ENCODE data around the gene OXA1L.
"Not testable (repeated sequence)": the region's sequence is repeated elsewhere in the genome, so short reads cannot be mapped to it uniquely, and the experiment has no call there.

The OXA1L gene

GRCh38 chr14:22778084-22778483 is 11.6 kb downstream of the OXA1L start:
- no peak overlapping the region for H3K4me3 ChIP-seq (ENCODE audit: low read length)
- TF ChIP-seq ZNF274 (IDR thresholded peaks at IDR 0.05; ENCODE audit: low read depth, low read length) = no peak

- no peak overlapping the region for H3K4me3 ChIP-seq (ENCODE audit: low read length)
- TF ChIP-seq ZNF274 (IDR thresholded peaks at IDR 0.05; ENCODE audit: low read depth, low read length) = no peak
Observed at GRCh38 chr14:22780105-22780679, 13.7 kb downstream of the OXA1L start.

GRCh38 chr14:22780941-22781300 is 14.4 kb downstream of the OXA1L start:
- H3K4me3 ChIP-seq (ENCODE audit: low read length) = no peak overlapping the region
- no peak for TF ChIP-seq ZNF274 (IDR thresholded peaks at IDR 0.05; ENCODE audit: low read depth, low read length)

- TF ChIP-seq ZNF274 (IDR thresholded peaks at IDR 0.05; ENCODE audit: low read depth, low read length) = no peak
Observed at GRCh38 chr14:22781301-22781991, 15.0 kb downstream of the OXA1L start.

GRCh38 chr14:22786685-22787084 is 20.2 kb downstream of the OXA1L start:
- H3K4me3 ChIP-seq (ENCODE audit: low read length) = no peak overlapping the region
- no peak for TF ChIP-seq ZNF274 (IDR thresholded peaks at IDR 0.05; ENCODE audit: low read depth, low read length)

More at GRCh38 chr14:22781301-22781991, 15.0 kb downstream of the OXA1L start:
- no peak overlapping the region for H3K4me3 ChIP-seq (ENCODE audit: low read length)

- no peak for TF ChIP-seq ZNF274 (IDR thresholded peaks at IDR 0.05; ENCODE audit: low read depth, low read length)
- H3K4me3 ChIP-seq (ENCODE audit: low read length) = no peak overlapping the region
Observed at GRCh38 chr14:22791301-22791700, 24.8 kb downstream of the OXA1L start.

- no peak for TF ChIP-seq ZNF274 (IDR thresholded peaks at IDR 0.05; ENCODE audit: low read depth, low read length)
- no peak overlapping the region for H3K4me3 ChIP-seq (ENCODE audit: low read length)
Observed at GRCh38 chr14:22792158-22792557, 25.7 kb downstream of the OXA1L start.

GRCh38 chr14:22793550-22793949 is 27.1 kb downstream of the OXA1L start:
- H3K4me3 ChIP-seq (ENCODE audit: low read length) = not testable (repeated sequence)

GRCh38 chr14:22793976-22794375 is 27.5 kb downstream of the OXA1L start:
- no peak overlapping the region for H3K4me3 ChIP-seq (ENCODE audit: low read length)
- no peak for TF ChIP-seq ZNF274 (IDR thresholded peaks at IDR 0.05; ENCODE audit: low read depth, low read length)

- no peak overlapping the region for H3K4me3 ChIP-seq (ENCODE audit: low read length)
Observed at GRCh38 chr14:22794551-22794951, 28.1 kb downstream of the OXA1L start.

GRCh38 chr14:22796087-22796707 is 29.7 kb downstream of the OXA1L start:
- no peak for TF ChIP-seq ZNF274 (IDR thresholded peaks at IDR 0.05; ENCODE audit: low read depth, low read length)
- no peak overlapping the region; the same call in 1 of the 2 replicates for H3K4me3 ChIP-seq (ENCODE audit: low read length)

More at GRCh38 chr14:22794551-22794951, 28.1 kb downstream of the OXA1L start:
- no peak for TF ChIP-seq ZNF274 (IDR thresholded peaks at IDR 0.05; ENCODE audit: low read depth, low read length)

- no peak overlapping the region for H3K4me3 ChIP-seq (ENCODE audit: low read length)
- TF ChIP-seq ZNF274 (IDR thresholded peaks at IDR 0.05; ENCODE audit: low read depth, low read length) = no peak
Observed at GRCh38 chr14:22797017-22797917, 30.8 kb downstream of the OXA1L start.

- no peak overlapping the region for H3K4me3 ChIP-seq (ENCODE audit: low read length)
- no peak for TF ChIP-seq ZNF274 (IDR thresholded peaks at IDR 0.05; ENCODE audit: low read depth, low read length)
Observed at GRCh38 chr14:22798528-22798927, 32.0 kb downstream of the OXA1L start.

- no peak overlapping the region for H3K4me3 ChIP-seq (ENCODE audit: low read length)
- TF ChIP-seq ZNF274 (IDR thresholded peaks at IDR 0.05; ENCODE audit: low read depth, low read length) = no peak
Observed at GRCh38 chr14:22800346-22800745, 33.9 kb downstream of the OXA1L start.
